GM21390 (cell line): ENCODE measurements around the gene ADGRB2.

Source experiments
- ATAC-seq: cut with Tn5 transposase; IDR thresholded peaks from one replicate; pipeline ENCODE4 v1.9.1; 2021; ENCODE audit not compliant: unreplicated experiment

Gene ADGRB2

GRCh38 chr1:31782421-31783410 lies 18.6 kb upstream of the ADGRB2 start:
- ATAC-seq, result no peak

- no peak for ATAC-seq
Observed at GRCh38 chr1:31781756-31782371, 17.7 kb upstream of the ADGRB2 start.

GRCh38 chr1:31781138-31781755 lies 17.1 kb upstream of the ADGRB2 start:
- no peak for ATAC-seq

GRCh38 chr1:31780632-31781031 lies 16.5 kb upstream of the ADGRB2 start:
- ATAC-seq, result no peak

- no peak for ATAC-seq
Observed at GRCh38 chr1:31779687-31780086, 15.5 kb upstream of the ADGRB2 start.

GRCh38 chr1:31778763-31779488 lies 14.8 kb upstream of the ADGRB2 start:
- no peak for ATAC-seq

GRCh38 chr1:31776516-31776915 lies 12.4 kb upstream of the ADGRB2 start:
- no peak for ATAC-seq

GRCh38 chr1:31776032-31776431 lies 11.9 kb upstream of the ADGRB2 start:
- no peak for ATAC-seq

GRCh38 chr1:31775210-31775999 lies 11.3 kb upstream of the ADGRB2 start:
- ATAC-seq, result no peak

- no peak for ATAC-seq
Observed at GRCh38 chr1:31774495-31774894, 10.4 kb upstream of the ADGRB2 start.

GRCh38 chr1:31773861-31774260 lies 9.7 kb upstream of the ADGRB2 start:
- ATAC-seq, result no peak

GRCh38 chr1:31772669-31773248 lies 8.6 kb upstream of the ADGRB2 start:
- no peak for ATAC-seq

- ATAC-seq, result no peak
Observed at GRCh38 chr1:31771891-31772668, 7.9 kb upstream of the ADGRB2 start.

GRCh38 chr1:31769720-31770390 lies 5.7 kb upstream of the ADGRB2 start:
- ATAC-seq, result no peak

GRCh38 chr1:31768939-31769704 lies 5.0 kb upstream of the ADGRB2 start:
- no peak for ATAC-seq

GRCh38 chr1:31768407-31768907 lies 4.3 kb upstream of the ADGRB2 start:
- no peak for ATAC-seq

- no peak for ATAC-seq
Observed at GRCh38 chr1:31767225-31767624, 3.1 kb upstream of the ADGRB2 start.

GRCh38 chr1:31765516-31765915 lies 1.4 kb upstream of the ADGRB2 start:
- ATAC-seq, result no peak
